ENCODE data around the gene PDE8B.
"Not testable (repeated sequence)": the region's sequence is repeated elsewhere in the genome, so short reads cannot be mapped to it uniquely, and the experiment has no call there.

The PDE8B gene

DNA sequence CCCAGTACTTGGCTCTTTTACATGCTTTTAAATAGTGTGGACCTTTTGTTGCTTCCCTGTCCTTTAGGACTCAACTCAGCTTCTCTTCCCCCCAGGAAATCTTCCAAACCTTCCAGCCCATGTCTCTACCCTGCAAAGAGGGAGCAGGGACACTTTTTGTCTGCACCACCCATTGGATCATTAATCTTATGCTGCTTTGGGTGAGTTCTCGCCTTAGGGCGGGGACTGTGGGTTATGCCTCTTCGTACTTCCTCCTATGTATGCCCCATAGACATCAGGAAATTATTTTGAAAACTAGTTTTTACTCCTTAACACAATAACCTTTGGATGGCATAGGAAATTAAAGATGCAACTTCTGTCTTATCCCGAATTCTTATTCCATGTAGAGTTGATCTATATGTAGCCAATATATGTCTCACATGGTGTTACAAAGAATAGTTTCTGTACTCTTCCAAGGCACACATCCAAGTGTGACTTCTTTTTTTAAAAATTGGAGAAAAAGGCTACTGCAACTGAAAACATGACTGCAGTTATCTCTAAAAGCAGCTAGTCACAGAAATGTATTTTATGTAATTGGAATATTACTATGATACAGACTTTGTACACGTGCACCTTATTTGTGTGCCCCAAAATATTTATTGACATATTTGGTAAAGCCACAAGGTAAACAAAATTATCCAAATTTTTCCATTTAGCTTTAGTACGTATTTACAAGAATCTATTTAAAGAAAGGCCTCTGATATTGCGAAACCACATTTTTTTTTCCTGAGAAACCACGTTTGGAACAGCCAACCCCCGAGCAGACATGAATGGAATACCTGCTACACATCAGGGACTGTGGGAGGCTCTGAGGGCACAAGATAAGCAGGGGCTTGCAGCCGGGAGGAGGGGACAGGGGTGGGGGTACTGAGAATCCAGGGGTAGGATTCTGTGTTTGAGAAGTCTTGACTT lies 148.1 kb downstream of the PDE8B start:
- DNase-seq (ENCODE audit: low read depth in 2 of 2) = no peak

DNA sequence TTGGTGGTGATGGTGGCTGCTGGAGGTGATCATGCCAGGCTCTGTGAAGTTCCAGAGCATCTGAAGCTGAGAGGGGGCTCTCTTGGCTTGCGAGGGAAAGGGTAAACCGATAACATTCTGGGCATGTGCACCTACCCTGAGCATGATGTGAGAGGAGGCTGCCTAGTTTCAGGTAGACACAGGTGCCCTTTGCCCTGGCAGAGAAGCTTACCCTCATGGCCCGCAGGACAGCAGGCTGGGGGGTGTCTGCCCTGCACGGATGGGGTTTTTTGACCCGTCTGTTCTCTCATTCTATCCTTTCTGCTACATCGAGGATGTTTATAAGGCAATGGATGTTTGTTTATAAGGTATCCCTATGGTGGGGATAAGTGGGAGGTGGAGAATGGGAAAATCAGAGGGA lies 148.8 kb downstream of the PDE8B start:
- DNase-seq (ENCODE audit: low read depth in 2 of 2) = no peak

DNA sequence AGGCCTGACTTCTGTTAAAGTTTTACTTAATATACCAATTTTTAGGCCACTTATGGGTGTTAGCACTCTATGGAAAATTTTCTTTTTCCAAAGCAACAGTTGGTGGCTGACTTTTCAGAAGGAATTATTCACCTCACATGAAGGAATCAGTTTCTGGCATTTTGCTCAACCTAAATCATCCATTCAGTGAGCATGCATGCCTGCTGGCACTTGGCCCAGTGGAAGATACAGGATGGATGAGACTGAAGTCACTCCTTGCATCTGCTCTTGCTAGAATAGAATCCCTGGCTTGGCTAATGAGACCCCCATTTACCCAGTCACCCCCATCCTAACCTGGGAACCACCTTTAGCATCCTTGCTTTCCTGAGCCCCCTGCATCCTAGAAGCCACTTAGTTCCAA lies 149.9 kb downstream of the PDE8B start:
- DNase-seq (ENCODE audit: low read depth in 2 of 2) = no peak

DNA sequence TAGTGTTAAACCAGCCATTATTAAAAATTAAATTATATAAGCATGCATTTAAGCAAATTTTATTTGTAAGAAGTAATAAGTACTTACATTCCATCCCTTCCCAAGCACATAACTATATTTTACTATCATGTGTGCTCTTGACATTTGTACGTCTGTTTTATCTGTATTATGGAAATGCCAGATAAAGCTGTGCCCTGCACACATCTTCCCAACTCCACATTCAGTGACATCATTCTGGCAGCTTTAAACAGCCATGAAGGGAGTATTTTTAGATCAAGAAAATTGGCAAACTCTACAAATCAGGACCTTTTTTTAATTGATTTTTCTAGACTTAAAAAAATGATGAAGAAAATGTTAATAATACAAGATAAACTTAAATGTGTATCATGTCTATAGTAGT lies 150.5 kb downstream of the PDE8B start:
- no peak for DNase-seq (ENCODE audit: low read depth in 2 of 2)

DNA sequence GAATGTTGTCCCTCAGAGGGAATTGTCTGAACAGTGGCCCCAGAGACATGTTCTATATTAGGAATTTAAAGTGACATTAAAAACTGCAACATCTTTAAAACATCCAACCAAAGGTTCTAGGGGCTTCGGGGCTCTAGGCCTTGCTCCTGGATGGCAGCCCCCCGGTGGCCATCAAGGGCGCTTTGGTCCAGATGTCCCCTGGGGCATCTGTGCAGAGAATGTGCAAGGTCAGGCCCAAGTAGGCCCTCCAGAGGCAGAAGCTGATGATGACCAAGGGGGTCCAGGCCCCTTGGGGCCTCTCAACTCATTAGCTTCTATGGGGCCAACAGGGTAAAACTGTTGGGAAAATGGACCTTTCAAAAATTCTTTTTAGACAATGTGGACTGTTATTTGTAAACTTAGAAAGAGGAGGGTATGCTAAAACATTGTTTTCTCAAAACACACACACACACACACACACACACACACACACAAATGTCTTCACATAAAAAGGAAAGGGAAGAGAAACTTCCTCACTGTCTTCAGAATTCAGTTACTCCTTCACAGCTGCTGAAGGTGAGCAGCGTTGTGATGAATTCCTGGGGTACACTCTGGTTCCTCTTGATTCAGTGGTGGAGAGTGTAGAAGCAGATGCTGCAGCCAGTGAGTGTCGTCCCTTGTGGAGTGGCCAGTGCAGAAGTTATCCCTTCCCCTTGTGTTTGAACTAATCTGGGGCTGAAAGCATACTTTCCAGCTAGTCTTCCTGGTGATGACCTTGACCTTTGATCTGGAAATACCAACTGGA lies 156.4 kb downstream of the PDE8B start:
- DNase-seq (ENCODE audit: low read depth in 2 of 2) = no peak

DNA sequence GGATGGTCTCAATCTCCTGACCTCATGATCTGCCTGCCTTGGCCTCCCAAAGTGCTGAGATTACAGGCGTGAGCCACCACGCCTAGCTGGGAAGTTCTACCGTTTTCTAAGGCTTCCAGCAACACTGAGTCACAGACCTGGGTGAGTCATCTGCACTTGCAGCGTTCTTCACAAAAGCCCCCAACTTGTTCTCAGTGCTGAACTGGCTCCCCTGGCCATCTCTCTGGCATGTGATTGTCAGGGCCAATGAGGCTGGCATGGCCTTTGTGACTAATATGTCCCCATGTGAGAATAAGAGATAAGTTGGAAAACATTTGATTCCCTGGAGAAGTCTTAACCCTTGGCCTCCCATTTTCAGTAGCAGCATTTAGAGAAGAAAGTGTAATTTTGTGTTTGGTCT lies 157.3 kb downstream of the PDE8B start:
- peak in 1 of 2 donors; percentile 16 for DNase-seq (ENCODE audit: low read depth in 2 of 2)

DNA sequence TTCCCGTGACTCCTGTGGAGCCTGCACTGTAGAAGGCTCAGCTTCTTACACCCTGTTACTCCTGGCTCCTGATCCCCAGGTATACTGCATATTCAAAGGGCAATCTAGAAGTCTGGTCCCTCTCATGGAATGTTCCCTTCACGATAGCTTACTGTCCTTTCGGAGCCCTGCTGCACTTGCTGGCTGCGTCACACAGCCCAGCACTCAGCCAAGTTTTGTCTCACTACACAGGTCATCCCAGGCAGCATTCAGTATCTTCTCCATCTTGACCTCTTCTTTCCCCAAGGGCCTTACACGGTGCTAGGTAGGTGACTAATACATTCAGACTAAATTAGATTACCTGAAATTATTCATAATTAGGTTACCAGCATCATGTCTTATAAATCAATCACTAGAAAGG lies 157.9 kb downstream of the PDE8B start:
- no peak for DNase-seq (ENCODE audit: low read depth in 2 of 2)

DNA sequence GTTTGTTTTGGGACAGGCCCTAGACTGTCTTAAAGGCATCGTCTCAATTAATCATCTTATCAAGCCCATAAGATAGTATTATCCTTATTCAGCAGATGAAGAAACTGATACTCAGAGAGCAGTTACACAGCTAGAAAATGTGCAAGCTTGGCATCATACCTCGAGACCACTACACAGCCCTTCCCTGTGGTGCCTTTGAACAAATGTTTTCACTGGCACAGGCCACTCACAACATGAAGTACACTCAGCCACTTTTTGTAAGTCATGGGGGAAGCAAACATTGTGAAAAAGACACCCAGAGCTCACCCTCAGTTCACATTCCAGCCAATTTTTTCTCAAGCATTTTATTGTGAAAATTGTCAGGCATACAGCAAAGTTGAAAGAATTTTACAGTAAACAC lies 159.1 kb downstream of the PDE8B start:
- DNase-seq (ENCODE audit: low read depth in 2 of 2) = no peak

DNA sequence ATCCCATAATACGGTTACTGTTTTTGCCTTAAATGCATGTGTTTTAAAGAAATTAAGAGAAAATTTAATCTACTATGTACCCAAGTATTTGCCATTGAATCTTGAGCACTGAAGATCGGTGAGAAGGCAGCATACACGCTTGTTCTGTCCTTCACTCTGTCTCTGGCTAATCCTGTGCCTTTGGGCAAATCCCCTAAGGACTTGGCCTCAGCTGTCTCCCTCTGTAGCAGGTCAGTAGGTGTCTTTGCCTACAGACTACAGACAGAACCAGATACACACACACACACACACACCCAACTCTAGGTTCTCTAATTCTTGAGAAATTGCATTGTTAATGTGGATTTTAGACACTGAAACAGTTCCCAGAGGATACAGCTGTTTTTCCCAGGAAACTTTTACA lies 164.2 kb downstream of the PDE8B start:
- no peak for DNase-seq (ENCODE audit: low read depth in 2 of 2)

DNA sequence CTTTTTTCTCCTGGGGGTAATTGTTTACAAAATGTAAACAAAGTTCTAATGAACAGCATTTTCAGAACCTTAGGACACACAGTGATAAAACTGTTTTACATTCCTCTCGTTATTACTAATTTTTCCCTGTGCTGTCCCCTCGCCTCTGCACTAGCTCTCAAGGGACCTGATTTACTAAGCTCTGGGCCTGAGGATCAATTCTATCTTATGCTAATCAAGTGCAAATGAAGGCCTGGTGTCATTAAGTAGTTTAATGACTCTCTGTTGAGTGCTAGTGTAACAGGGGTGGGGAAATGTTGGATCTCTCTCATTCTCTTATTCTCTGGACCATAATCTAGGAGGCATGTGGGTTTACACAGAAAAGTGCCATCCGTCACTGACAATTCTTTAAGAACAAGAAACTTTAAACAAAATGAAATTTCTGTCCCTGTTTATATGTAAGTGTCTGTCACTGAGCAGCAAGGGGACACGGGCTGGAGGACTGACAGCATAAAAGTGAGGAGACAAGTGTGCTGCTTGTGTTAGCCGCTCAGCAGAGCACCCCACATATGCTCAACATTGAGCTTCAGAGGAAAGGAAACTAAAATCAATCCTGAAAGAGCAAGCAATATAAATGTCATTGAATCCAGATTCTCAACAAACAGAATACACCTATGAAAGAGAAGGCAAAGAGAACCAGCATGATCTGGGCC lies 166.3 kb downstream of the PDE8B start:
- DNase-seq (ENCODE audit: low read depth in 2 of 2) = no peak

DNA sequence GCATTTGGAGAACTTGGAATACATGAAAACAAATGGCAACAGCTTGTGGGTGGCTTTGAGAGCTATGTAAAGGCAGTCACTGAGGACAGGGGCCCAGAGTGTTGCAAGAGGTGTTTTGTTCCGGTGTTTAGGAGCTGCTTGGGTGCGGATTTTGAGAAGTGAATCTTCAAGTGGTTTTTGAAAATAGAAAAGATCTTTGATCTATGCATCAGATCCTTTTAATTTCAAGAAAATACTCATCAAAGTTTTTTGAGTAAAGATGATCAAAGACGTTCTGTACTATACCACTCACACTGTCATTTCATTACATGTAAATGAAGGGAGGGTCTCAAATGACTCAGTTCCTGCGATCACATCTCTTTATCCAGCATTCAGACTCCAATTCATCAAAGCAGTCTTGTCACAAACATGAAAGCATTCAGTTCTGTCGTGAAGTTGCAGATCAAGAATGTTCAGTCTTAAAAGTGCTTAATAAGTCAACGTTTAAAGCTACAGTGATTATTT lies 169.1 kb downstream of the PDE8B start:
- peak; percentile 15 to 53 for DNase-seq (ENCODE audit: low read depth in 2 of 2)

DNA sequence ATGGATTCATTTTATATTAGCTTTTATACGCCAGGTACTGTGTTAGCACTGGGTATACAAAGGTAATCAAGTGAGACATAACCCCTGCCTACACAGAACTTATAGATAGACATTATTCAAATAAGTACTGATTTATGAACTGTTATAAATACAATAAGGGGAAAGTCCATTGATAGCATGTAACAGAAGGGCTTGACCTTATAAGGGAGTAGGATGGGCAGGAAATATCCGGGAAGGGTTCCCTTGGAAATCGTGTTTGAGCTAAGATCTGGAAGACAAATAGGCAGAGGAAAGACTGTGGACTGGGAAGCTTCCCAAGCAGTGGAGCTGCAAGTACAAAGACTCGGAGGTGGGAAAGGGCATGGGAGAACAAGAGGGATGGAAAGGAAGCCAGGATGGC lies 170.2 kb downstream of the PDE8B start:
- no peak for DNase-seq (ENCODE audit: low read depth in 2 of 2)

DNA sequence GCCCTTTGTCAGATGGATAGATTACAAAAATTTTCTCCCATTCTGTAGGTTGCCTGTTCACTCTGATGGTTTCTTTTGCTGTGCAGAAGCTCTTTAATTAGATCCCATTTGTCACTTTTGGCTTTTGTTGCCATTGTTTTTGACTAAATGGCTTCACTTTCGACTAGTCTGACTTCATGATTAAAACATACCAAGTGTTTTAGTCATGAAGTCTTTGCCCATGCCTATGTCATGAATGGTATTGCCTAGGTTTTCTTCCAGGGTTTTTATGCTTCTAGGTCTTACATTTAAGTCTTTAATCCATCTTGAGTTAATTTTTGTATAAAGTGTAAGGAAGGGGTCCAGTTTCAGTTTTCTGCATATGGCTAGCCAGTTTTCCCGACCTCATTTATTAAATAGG lies 172.9 kb downstream of the PDE8B start:
- DNase-seq (ENCODE audit: low read depth in 2 of 2) = not testable (repeated sequence)

DNA sequence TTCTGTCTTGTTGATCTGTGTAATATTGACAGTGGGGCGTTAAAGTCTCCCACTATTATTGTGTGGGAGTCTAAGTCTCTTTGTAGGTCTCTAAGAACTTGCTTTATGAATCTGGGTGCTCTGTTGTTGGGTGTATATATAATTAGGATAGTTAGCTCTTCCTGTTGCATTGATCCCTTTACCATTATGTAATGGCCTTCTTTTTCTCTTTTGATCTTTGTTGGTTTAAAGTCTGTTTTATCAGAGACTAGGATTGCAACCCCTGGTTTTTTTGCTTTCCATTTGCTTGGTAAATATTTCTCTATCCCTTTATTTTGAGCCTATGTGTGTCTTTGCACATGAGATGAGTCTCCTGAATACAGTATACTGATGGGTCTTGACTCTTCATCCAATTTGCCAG lies 175.9 kb downstream of the PDE8B start:
- not testable (repeated sequence) for DNase-seq (ENCODE audit: low read depth in 2 of 2)

DNA sequence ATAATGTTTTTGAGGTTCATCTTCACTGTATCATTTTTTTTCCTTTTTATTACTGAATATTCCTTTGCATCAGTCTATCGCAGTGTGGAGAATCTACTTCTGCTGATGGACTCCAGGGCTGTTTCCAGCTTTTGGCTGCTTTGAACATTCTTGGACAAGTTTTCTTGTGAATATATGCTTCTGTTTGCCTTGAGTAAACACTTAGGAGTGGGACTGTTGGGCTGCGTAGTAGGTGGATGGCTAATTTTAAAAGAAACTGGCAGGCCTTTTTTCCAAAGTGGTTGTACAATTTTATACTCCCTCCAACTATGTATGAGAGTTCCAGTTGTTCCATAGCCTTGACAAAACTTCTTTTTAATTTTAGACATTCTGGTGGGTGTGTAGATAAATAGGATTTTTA lies 179.3 kb downstream of the PDE8B start:
- DNase-seq (ENCODE audit: low read depth in 2 of 2) = no peak

DNA sequence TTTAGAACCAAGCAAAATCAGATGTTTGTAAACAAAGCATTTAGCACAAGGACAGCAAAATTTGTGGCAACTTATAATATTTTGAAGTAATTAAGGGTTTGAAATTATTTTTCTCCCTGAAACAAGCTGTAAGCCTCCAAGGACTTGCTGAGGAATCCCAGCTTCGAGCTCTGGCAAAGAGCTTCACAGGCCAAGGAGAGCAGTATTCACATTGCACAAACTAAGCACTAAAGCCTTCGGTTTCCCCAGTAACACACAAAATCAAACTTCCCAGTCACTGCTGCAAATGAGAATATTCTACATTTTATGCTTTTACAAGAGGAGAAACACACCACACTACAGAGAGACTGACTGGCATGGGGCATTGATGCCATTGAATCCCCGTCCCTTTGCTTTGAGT lies 179.7 kb downstream of the PDE8B start:
- no peak for DNase-seq (ENCODE audit: low read depth in 2 of 2)

DNA sequence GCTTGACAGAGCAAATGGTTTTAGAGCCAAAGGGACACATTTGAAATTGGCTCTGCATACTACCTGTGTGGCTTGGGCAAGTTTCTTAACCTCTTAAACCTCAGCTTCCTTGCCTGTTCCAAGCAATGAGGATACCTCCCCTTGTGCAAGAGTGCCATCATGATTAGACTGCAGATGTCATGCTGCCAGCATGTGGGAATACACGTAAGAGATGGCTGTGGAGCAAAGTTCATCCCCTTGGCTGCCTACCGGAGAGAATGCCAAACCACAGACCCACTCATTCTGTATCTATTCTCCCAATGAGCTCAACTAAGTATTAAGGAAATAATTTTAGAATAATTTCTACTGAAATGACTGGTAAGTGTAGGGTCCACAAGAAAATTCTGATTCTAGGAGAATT lies 180.3 kb downstream of the PDE8B start:
- no peak for DNase-seq (ENCODE audit: low read depth in 2 of 2)

DNA sequence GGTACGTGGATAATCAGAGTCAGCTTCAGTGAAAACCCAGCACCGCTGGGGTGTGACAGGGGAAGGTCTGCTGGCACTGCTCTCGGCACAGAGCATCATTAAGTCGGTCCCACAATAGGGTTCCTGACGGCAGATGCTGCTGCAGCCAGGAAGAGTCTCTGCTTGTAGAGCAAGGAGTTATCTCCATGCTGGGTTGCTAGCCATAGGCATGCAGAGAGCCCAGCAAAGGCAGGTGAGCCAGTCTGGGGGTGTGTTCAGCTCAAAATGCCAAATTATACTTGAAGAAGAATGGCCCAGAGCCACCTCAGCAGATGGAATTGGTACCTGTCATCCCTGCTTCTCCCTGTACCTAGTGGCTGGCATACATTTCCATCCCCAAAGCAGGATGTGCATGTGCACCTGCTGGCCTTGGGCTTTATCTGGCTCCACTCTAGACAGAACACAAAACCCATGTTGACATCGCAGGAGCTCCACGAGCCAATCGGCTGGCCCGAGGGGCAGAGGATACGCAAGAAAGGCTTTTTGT lies 180.8 kb downstream of the PDE8B start:
- no peak for DNase-seq (ENCODE audit: low read depth in 2 of 2)

DNA sequence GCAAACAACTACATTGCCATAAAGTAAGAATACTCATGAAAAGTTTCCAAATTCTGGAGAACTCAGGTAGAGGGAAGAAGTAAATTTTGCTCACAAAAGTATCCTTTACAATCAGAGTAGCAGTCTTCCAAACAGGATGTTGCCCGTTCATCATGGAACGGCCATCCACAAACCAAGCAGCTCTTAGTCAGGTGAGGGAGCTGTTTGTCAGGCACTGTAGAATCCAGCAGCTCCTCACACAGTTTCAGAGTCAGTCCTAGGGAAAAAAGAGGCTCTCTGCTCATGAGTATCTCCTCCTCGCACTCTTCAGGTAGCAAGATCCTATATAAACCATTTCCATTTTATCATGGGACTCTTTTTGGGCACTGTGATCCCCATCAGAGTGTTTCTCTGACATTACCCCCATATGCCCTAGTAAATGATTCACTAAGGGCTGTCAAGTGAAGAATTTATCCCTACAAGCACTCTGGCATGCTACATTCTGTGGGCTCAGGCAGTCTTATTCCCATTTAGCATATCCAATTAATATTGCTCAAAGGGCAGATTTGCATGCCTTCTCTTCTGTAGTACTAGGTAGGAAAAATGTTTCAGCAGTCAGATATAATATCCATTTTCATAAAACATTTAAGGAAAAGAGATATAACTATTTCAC lies 183.7 kb downstream of the PDE8B start:
- DNase-seq (ENCODE audit: low read depth in 2 of 2) = no peak

DNA sequence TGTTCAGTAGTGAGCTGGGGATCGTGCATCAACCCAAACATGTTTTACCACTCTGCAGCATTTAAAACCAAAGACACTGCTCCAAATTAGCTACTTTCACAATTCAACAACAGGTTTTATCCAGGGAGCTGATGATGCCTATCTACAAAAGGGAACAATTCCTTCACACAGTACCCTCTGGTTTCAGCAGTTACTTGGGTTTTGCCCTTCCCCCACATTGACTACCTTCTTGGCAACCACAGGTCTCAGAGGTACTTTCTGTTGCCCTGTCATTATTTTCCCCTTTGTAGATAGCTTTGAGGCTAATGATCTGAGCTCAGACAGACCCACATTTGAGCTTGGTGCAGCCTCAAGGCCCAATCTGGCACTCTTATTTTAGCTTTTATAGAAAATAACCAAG lies 185.5 kb downstream of the PDE8B start:
- DNase-seq (ENCODE audit: low read depth in 2 of 2) = no peak

DNA sequence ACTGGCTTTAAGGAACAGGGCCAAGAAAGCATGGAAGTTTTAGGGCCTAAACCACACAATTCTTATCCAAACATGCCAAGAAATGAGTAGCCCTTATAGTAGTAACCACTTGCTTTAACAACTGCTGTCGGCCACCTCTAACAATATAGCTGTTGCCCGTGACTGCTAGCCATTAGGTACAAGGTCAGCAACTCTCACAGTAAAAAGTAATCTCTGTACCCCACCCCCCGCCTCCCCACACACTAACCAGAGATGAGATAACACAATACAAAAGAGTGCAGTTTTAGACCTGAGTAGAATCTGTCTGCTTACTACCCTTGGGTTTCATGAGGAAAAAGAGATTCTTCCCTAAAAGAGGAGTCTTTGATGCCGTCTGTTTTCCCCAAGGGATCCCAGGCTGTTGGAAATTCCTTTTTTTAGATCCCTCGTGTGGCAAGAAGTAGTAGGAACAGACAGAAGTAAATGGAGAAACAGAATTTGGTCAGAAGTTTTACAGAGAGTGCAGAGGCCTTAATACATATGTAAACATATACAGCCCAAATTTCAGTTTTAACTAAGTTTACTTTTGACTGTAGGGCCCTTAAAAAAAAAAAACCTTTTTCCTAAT lies 187.3 kb downstream of the PDE8B start:
- no peak for DNase-seq (ENCODE audit: low read depth in 2 of 2)

All from stimulated activated CD8-positive, alpha-beta memory T cell treated with anti-CD3 and anti-CD28 coated beads, Interleukin-15, amount 100 ng/mL, for 48 hours (primary cell).